HG02571 (cell line): Measurements from ENCODE around the gene MITF.

ENCODE experiments used
- ATAC-seq: cut with Tn5 transposase; IDR thresholded peaks from one replicate; pipeline ENCODE4 v1.9.1; 2021; ENCODE audit warnings: mild to moderate bottlenecking, moderate library complexity; ENCODE audit not compliant: unreplicated experiment

Gene MITF

DNA sequence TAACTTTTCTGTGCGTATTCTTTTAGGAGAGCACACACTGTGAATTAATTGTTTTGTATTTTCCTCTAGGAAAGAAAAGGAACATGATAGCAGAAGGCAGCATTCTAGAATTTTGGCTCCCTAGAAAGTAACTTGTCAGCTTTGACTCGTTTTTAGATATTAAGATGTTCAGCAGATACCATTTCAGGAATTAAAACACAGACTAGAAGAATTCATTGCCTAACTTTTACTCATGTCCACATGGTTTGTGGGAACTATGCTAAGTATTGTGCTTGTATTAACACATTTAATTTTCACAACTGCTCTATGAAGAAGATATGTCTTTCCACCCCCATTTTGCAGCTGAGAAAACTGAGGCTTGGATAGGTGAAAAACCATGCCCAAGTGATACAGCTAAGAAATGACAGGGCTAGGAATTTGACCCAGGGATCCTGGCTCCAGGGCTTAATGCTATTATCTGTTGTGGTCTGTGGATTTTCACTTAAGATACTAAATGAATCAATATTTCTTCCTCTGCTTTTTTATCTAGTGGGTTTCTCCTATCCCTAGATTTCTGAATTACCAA, 128.8 kb downstream of the MITF start:
- no peak for ATAC-seq

DNA sequence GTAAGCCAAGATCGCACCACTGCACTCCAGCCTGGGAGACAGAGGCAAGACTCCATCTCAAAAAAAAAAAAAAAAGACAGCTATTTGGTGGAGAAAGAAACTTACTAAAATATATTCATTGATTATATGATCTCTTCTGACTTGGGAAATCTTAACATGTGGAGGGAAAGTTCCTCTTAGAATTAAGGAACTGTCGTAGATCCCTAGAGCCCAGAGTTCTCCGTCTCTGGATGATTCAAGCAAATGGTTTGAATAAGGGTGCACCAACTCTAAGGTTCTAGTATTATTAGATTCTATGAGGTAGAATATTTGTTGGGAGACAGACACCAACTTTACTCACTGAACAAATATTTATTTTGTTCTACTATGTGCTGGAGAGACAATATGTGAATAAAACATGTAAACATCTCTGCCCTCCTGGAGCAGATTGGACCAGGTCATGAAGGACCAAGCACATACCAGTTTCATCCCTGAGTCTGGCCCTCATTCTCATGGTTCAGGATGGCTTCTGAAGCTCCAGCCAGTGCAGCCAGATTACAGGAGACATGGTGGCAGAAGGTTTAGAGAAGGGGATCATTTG, 129.7 kb downstream of the MITF start:
- ATAC-seq = no peak

DNA sequence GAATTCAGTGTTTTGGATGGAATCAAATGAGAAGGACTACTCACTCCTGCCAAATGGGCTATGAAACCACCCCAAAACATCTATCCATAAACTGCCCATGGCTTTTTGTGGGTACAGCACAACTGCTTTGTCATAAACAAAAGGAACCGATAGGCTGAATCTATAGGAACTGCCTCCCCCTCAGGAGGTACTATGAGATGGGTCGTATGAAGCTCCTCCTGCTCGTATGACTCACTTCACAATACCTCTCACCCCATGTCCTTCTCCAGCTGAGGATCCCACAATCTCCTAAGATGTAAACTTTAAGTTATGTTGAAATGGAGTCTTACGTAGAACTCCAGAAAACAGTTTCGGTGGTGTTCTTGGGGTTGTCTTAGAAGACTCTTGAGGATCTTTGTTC, 130.4 kb downstream of the MITF start:
- no peak for ATAC-seq

DNA sequence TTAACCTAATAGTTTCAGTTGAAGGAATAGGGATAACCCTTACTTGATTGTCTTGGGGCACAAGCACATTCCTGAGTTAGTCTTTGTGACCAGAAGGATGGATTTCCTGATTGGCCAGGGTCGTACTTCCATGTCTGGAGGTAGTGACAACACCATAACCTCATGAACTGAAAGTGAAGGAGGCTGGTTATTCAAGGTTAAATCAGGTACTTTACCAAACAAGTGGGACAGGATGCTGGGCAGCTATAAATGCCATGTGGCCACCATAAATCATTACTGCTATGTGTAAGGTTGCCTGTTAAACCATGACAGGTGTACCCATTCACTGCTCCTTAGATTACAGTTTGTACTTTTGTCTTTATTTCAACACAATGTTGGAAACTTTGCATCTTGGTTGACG, 132.0 kb downstream of the MITF start:
- no peak for ATAC-seq

DNA sequence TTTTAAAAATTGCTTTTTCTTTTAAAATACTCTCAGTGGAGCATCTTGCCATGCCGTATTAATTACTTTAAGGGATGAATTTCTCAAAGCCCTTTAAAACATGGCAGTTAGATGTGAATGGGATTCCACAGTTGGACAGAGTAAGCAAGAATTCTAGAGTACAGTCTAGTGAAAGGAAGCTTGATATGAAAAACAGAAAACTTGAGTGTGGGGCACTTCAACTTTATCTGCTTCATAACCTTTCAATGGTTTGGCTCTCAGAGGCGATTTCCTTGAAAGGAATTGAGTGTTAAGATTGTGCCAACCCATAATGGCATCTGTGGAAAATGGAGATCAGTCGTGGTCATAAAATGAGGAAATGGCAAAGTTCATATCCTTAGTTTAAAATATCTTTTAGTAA, 132.6 kb downstream of the MITF start:
- no peak for ATAC-seq

DNA sequence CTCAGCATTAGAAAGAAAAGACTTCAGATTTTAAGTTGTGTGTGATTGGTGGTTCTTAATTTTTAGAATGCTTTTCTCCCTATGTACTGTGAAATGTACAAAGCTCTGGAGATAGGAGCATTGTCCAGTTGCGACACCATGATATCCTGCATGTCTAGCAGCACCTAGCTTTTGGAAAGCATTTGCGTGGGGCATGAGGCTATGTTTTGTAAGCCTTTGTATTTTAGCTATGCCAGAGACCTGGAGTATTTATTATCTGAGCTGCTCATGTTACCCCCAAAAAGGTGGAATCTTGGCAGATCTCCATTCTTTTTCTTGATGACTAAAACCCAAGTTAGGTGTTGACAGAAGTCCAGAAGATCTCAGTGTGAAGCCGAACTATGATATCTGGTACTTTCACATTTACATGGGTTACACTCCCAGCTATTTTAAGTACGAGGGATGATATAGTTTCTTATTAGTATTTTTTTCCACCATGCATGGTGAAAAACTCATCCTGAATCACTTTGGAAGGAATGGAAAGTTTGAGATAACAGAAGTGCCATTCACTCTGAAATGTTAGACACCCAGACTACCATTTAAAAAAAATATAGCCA, 133.6 kb downstream of the MITF start:
- ATAC-seq = no peak

DNA sequence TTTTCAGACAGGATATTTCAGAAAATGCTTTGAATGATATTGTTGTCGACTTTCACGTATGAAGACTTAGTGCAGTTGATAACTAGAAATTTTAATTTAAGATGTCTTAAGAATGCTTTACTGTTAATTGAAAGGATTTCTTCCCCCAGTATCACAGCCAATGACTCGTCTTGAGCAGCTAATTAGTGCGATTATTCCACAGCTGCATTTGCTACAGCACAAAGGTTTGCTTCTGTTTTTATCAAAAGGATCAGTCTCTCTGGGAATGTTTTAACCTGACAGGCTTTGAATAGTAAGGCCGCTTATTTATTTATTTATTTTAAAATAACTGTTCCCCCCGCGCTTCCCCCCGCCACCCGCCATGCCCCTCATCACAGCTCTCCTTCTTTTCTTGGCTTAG, 136.8 kb downstream of the MITF start:
- no peak for ATAC-seq

DNA sequence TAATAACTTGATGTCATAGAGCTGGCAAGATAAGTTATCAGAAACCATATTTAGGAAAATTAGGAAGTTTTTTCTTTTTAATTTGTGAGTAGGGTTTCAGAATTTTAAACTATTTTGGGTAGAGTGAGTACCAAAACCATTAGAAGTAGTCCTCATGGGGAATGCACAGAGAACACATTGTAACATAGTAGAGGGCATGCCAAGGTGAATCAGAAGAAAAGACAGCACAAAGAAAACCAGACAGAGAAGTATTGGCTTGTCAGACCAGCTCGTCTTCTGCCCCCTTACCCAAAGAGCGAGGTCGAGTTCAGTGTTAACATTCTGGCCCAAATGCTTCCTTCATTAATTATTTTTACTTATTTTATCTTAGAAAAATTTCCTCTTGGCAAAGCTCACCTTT, 139.0 kb downstream of the MITF start:
- ATAC-seq = no peak

DNA sequence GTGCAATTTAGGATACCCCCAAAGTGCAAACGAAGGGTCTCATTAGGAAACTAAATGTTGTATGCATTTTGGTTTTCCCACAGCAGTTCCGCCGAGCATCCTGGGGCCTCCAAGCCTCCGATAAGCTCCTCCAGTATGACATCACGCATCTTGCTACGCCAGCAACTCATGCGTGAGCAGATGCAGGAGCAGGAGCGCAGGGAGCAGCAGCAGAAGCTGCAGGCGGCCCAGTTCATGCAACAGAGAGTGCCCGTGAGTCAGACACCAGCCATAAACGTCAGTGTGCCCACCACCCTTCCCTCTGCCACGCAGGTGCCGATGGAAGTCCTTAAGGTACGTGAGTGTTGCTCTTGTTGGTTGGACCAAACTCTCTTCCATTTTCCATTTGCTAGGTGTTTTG, 139.8 kb downstream of the MITF start:
- no peak for ATAC-seq

DNA sequence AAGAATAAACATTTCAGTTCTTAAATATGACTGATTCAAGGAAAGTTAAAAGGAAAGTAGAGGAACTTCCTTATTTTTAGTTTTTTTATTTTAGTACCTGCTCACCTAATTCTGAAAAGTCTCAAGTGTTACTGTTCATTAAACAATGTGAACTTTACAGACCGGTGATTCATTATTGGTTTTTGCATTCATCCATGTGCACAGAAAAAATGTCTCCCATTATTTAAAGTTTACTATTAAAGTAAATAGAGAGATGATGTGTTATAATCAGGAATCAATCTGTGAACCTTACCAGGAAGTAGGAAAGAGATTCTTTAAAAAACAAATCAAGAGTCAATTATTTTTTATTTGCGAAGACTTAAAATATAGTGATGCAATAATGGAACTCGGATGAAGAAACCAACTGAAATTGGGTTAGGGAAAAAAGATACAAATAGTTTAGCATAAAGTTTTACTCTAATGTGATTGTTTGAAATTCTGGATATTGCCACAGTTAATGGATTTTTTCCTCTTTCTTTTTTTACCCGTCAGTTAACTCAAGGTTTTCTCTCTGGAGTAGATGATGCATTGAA, 140.9 kb downstream of the MITF start:
- ATAC-seq = no peak

DNA sequence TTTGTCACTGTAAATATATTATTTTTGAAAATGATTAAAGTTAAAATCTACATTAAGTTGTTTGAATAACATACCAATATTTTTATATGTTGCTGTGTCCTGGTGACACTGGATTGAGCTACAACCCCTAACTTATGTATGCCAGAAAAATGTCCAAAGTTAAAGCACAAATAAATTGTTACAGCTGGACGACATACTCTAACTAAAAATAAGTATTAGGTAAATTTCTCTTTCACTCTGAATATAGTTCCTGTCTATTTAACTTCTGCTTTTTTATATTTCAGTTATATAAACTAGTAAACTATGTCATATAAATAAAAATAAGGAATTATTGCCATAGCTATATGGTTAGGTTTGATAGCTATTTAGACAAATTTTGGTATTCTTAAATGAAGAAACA, 141.8 kb downstream of the MITF start:
- no peak for ATAC-seq

DNA sequence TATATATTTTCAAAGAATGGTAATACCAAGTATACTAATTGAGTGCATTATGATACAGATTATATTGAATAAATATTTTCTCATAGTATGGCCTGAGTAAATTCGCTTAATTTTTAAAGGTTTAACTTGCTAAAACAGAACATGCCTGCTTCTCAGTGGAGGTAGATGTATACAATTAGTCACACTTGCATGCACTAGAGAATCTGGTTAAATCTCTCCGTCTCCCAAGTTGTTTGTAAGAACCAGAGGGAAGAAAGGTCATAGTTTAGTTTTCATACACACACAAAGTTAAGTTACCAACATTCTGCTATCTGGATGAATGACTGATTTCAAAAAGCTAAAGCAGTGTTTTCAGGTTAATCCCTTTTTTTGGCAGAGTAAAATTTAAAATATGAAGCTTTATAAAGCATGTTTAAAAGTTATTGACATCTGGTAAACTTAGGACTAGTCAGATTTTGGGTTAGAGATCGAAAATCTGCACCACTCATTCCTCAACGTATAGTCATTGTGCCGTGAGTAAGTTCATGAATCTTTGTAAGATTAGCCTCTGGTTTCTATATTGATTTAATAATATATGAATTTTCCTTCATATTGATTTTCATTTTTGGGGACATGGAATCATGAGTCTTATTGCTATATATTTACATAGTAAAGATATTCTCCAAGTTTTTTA, 142.6 kb downstream of the MITF start:
- no peak for ATAC-seq

DNA sequence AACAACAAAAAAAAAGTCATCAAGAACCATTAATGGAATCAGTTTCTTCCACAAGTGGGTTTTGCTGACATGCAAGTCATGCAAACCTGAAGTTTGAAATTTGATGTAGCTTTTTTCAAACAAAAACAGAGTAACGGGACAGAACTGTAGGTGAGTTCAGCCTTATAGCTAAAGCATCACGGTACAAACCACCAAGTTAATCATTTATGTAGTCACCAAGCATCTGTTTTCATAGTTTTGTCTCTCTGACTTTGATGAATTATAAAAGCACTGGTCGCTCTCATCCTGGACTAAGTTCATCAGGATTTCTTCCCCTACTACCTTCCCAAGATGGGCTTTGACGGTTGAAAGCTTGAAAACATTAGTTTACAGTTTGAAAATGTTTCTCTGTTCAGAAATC, 143.3 kb downstream of the MITF start:
- ATAC-seq = no peak

DNA sequence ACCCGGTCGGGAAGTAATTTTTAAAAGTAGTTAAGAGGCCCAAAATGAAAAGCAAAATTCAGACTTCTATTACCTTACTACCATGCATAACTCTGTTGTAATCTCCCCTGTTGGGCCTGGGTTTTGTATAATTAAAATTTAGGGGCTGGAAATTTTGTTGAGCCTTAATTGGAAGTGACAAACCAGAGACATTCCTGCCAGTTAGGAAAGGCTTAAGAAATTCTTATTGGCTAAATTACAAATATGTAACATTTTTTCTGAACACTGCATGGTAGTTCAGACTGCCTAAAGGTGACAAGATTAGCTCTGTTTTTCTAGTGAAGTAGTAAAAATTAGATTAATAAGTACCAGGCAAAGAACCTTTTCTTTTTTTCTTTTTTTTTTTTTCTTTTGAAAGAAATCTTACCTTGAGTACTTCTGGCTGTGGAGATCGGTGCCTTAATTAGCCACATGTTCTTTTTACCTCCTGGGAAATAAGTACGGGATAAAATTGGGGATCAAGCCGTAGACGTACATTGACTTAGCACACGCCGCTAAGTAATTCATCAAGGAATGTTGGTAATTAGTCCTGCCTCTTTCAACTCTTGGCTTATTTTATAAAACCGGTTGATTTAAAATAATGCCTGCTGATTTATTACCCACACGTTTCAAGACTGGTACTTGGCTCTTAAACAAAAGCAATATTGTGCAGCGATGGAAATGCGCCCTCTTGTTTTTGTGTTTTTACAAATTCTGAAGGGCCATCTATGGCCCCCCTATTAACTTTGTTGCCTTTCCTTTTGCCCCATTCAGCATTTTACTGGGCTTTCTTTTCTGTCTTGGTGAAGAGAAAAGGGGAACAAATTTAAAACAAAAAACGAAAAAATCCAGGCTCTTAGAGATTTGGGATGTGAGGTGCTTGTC, 149.0 kb downstream of the MITF start:
- no peak for ATAC-seq

DNA sequence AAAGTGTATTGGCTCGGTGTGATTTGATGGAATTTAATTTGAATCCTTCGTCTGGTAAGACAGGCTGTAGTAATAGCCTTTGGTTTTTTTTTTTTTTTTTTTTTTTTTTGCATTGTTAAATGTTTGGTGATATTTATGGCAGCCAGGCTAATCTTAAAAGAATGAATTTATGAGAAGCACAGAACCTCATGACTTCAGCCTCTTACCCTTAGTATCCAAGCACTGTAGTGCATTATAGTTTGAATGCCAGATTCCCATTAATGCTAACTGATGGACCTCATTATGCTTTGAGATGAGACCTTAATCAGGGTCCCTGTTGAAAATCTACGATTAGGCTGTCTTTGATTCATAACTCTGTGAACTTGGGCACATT, 149.7 kb downstream of the MITF start:
- no peak for ATAC-seq

DNA sequence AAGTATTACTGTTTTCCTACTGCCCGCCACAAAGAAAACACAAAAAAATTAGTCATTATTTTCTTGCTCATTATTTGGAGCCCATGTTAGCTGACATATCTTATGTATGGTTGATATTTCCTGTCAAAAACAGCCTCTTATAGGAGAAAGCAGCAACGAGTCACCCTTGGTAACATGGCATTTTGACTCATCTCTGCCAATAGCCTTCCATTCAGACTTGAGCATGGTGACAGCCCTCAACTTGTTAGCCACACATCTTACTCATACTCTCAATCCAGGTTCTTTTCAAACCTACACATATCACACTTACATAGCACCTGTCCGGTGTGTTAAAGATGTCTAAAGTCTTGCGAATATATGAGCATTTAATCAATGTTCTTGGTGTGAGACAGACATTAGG, 150.8 kb downstream of the MITF start:
- ATAC-seq = no peak

DNA sequence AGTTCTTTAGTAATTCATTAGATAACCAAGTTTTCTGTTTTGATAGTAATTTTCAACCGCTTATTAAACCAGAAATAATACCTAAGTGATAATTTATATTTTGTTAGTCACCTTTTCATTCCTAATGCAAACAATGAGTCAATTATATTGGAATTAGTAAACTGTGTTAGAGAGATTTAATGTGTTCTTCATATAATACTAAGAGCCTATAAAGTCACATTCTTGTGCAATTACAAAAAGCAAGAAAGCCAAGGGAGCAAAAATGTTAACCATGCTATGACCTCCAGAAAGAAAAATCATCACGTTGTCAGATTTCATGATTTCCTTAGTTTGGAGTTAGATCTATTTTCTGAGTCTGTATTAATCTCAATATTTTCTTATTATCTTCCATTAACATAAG, 151.4 kb downstream of the MITF start:
- no peak for ATAC-seq

DNA sequence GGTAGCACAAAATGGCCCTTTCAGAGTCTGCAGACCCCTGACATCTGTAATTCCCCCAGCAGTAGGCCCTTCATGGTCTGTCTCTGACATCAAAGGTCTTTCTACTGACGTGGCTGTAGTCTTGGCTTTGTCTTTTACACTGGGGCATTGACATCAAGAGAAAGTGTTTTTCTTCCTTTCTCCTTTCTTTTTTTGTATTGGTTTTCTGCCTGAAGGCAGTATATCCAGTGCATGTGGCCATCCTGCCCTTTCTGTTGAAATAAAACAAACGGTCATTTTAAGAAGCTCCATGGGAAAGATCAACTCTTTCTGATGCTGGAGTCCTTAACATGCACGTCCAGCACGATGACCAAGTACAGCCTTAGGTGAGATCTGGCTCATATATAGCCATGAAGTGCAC, 153.4 kb downstream of the MITF start:
- ATAC-seq = no peak

DNA sequence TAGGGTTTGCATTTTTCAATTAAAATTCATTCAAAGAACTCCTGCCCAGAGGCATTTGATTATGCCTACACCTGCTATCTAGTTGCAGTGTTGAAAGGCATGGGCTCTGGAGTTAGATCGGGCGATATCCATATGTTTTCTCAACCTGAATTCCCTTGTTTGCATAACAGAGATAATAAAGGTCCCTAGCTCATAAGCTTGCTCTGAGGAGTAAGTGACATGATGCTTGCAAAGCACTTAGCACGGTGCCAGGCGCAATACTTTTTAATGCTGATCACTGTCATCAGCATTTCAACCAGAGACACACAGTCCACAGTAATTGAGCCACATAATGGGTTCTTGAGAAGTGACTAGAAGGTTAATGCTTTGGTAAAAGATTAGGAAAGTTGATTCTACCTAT, 154.0 kb downstream of the MITF start:
- no peak for ATAC-seq

DNA sequence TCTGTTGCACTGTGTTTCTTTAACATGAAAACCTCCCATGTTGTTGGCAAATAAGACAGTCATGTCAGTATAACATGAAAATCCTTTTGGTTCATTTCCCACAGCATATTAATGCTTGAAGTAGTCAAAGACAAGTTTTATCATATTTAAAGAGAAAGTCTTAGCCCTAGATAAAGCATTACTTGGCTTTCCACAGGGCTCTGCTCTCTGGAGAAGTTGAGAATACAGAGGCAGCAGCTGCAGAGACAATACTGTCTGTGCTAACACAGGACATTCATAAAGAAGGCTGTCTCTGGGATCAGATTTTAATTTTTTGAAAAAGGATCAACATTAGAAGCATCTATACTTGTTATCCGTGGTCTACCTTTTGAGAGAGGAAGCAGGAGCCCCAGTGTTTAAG, 156.8 kb downstream of the MITF start:
- no peak for ATAC-seq

DNA sequence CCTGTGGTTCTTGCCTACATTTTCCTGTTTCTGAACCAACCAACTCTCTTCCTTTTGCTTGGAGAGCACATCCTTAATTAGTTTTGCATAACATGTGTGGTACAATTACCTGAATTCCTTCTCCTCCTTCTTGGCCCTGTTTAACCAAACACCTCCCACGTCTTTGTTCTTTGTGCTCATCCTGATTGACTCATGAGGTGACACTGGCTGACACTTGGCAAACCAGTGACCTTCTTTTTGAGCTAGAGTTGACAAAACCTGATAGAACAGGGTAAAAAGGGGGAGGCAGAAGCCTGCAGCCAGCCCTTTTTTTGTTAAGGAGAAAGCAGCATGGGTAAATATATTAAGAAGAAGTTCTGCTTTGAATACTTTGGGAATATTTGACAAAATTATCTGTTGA, 161.1 kb downstream of the MITF start:
- ATAC-seq = no peak
